Activated CD8-positive, alpha-beta memory T cell treated with anti-CD3 and anti-CD28 coated beads, Interleukin-2, amount 50 U/mL, for 24 hours (primary cell): ENCODE measurements around the gene SYNE2.
"Not testable (repeated sequence)": the region's sequence is repeated elsewhere in the genome, so short reads cannot be mapped to it uniquely, and the experiment has no call there.

Source experiments
- DNase-seq: peaks from one replicate; pipeline ENCODE4 v3.0.0-alpha.2; 2020; ENCODE audit errors: extremely low read depth

SYNE2 gene

DNA sequence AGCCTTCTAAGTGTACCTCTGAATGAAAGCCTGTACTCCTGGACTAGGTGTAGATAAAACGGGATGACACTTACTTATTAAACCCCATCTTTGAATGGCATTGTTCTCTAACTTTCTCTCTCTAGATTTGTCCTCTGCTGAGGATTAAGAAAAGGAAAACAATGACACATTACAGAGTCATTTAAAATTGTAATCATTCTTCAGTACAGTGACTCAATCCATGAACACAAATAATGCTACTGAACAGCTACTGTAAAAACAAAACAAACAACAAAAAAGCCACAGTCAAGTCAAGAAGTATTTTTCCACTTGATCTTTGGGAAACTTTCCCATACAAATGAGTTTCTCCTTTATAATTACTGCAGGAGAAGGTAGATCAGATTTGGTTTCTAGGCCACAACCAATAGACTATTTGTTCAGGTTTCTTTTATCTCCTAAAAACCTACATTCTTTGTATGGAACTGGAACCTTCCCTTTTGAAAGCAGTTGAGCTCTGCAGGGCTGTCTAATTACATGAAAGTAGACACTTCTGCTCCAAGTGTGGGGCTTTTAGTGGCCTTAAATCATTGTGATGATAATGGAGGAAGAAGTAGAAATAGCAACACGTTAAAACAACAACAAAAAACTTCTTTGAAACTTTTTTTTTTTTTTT, 222.3 kb downstream of the SYNE2 start:
- DNase-seq, result no peak

DNA sequence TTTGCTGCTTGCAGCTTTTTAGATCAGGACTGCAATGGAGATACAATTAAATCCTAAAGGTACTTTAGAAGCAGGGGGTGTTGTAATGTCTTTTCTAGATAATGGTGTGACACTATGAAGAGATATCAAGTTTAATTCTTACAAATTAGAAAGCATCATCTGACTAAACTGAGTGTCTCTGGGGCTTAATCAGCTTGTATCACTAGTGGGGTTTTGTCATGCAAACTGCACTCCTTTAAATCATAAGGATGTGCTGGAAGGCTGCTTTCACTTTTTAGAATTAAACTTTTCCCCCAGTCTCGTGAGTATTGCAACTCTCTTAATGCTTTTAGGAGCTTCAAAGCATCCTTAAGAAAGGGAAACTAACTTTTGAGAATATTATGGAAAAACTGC, 222.8 kb downstream of the SYNE2 start:
- no peak for DNase-seq

DNA sequence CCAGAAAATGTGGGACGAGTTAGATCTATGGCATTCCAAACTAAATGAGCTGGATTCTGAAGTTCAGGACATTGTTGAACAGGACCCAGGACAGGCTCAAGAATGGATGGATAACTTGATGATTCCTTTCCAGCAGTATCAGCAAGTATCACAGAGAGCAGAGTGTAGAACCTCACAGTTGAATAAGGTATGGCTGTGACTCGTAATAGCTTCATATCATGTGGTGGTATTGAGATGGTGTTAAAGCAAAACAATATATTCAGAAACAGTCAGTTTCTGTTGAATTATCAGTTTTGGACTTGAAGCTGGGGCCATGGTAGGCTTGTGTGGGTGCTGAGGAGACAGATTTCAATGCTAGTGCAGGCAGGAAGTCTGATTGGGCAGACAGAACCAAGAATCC, 227.6 kb downstream of the SYNE2 start:
- DNase-seq, result no peak

DNA sequence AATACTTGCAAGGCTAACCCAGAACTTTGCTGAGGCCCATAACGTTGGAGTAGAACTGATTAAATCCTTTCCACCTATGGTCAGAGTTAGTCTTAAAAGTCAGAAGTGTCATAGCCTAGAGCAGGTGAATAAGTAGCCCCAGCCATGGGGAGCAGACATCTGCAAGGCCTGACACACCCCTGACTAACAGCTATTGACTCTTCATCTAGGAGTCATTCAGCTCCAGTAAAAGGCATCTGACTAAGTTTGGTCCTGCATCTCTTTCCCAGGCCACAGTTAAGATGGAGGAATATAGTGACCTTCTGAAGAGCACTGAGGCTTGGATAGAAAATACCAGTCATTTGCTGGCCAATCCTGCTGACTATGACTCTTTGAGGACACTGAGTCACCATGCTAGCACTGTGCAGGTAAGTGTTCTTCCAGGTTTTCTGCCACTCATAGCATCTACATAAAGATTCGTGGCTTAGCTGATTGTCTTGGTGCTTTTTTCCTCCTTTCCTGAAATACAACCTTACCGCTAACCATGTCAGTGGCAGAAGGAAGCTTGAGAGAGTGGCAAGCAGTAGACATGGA, 228.5 kb downstream of the SYNE2 start:
- DNase-seq, result no peak

- DNase-seq, result no peak
These were observed 230.0 kb downstream of the SYNE2 start for GRCh38 chr14:64082837-64083236.

DNA sequence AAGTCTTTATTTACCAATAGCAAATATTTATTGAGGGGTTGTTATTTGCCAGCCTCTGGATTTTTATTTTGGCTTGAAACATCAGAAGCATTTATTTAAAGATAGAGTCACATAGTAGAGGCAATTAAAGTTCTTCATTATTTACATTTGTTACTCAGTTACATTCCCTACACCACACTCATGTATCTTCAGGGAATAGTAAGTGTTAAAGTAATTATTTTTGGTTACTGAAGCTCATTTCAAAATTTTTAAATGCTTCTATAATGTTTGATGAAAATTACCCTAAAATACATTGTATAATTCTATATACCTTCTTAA, 235.8 kb downstream of the SYNE2 start:
- no peak for DNase-seq

DNA sequence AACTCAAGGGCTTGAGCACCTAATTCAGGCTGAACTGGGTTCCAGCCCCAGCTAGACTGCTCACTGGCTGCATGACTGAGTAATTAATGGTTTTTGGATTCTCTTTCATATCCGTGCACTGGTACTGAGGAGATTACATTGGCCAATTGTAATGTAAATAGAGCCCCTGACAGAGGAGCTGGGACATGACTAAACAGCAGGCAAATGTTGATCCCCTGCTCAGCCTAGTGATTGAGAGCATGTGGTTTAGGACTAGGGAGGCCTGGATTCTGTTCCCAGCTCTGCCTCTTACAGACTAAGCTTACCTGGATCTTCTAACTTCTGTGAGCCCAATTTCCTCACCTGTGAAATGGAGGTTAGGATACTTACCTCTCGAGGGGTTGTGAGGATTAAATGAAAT, 237.1 kb downstream of the SYNE2 start:
- no peak for DNase-seq

DNA sequence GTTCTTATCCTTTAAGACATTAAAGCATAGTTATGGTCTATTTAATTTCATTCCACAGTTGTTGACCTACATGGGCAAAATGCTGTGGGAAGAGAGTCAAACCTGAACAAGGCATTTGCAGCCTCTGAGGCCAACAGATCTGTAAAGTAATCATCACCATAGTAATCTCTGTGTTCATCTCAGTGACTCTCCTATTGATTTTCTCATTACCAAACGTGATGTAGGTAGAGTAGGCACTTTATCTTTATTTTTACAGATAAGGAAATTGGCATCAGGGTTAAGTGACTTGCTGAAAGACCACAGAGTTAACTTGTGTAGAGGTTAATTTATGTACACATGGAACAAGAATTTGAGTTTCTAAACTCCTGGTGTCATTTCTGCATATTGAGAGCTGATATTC, 238.4 kb downstream of the SYNE2 start:
- no peak for DNase-seq

- DNase-seq, result no peak
These were observed 239.5 kb downstream of the SYNE2 start for GRCh38 chr14:64092338-64092737.

DNA sequence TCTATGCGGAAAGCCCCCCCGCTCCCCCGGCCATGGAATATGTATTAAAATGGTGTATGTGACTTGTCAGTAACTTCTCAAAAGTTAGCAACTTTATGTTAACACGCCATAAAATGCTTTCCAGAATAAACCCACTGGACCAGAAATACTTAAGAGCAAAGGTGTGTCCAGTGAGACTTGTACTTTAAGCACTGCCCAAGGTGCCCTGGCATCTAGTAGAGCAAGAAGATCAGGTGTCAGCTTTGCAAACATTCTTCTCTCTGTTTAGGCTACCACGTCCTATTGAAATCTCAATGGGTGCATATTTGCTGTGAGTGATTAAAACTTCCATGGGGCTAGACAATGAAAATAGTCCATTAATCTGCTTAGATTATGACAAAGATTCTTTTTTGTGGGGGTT, 240.1 kb downstream of the SYNE2 start:
- DNase-seq, result no peak

DNA sequence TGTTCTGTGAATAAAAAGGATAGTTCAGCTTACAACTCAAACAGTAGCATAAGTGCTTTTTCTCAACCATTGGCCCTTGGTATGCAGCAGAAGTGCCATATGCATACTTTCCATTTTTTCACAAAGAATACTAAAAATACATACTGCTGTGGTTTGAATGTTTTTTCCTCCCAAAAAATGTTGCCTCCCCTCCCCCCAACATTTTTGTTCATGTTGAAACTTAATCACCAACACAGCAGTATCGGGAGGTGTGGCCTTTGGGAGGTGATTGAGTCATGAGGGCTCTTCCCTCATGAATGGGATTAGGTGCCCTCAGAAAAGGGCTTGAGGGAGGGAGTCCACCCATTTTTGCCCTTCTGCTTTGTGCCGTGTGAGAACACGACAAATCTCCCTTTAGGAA, 242.8 kb downstream of the SYNE2 start:
- DNase-seq, result no peak

- DNase-seq, result no peak
These were observed 245.3 kb downstream of the SYNE2 start for GRCh38 chr14:64098120-64098519.

GRCh38 chr14:64107438-64107837, 254.6 kb downstream of the SYNE2 start:
- no peak for DNase-seq

GRCh38 chr14:64109819-64110554, 257.2 kb downstream of the SYNE2 start:
- no peak for DNase-seq

GRCh38 chr14:64110802-64111201, 258.0 kb downstream of the SYNE2 start:
- no peak for DNase-seq

GRCh38 chr14:64112867-64113678, 260.3 kb downstream of the SYNE2 start:
- DNase-seq, result no peak

- no peak for DNase-seq
These were observed 261.4 kb downstream of the SYNE2 start for GRCh38 chr14:64114166-64114565.

- no peak for DNase-seq
These were observed 262.0 kb downstream of the SYNE2 start for GRCh38 chr14:64114796-64115195.

DNA sequence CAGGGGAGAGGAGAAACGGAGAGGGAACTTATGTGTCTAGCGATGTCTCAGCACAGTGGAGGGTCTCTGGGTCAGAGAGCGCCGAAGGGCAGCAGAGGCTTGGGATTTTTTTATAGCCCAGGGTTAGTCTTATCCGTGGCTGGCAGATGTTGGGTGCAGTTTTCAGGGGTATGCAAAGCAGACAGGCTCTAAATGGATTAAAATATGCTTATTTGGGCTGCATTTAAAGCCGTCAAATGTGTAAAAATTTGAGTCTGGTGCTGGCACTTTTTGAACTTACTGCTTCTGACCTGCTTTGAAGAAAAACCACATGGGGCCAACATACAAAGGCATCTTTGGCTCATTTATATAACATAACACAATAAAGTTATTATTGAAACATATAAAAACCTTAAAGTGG, 262.6 kb downstream of the SYNE2 start:
- DNase-seq, result no peak

DNA sequence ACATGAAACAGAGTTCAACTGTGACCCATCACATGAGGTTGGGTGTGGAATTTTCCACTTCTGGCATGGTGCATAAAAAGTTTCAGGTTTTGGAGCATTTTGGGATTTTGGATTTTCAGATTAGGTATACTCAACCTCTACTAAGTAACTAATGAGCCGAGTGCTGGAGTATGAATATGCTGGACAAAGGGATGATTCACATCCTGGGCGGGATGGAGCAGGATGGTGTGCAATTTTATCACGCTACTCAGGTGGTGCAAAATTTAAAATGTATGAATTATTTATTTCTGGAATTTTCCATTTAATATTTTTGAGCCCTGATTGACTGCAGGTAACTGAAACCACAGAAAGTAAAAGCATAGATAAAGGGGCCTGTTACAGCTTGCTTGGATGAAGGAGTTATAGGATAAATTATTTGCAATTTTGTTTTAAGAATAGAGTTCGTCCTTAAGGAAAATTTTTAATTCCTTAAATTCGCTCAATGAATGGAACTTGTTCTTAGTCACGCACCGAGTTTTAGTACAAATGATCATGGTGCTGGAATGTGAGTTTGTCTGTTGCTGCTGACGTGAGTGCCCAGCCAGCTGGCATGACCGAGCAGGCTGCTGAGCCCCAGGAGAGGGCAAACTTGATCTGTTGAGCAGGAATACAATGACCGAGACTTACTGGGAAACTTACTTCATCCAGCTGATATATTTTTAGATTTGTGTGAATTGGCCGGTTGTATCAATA, 265.0 kb downstream of the SYNE2 start:
- DNase-seq, result no peak

- not testable (repeated sequence) for DNase-seq
These were observed 265.6 kb downstream of the SYNE2 start for GRCh38 chr14:64118403-64118742.

DNA sequence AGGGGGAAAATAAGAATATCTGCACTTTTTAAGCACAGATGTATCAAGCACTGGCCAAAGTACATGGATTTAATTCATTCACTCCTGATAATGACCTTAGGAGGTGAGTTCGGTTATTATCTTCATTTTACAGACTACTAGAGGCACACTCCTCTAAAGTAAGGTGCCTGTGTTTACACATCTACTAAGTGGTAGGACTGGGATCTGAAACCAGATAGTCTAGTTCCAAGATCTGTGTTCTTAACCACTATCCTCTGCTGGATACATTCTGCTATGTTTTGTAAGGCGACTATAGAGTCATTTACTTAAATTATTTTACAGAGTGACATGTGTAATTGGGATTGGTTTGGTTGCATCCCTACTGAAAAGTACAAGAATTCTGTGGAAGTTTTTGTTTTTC, 266.1 kb downstream of the SYNE2 start:
- DNase-seq, result no peak
